22Rv1 (cell line): ENCODE data around the gene ITPR2.

Experiments
- ZFX ChIP-seq: fragments of 450-650 bp; IDR thresholded peaks from 2 replicates; pipeline ENCODE4 v1.6.1; 2017; ENCODE audit warnings: antibody characterized with exemption, borderline replicate concordance
- TF ChIP-seq, protein P1 (sequence below): fragments of 450-650 bp; IDR thresholded peaks from 2 replicates; pipeline ENCODE4 v1.5.1; 2017; ENCODE audit warnings: mild to moderate bottlenecking

DNA sequence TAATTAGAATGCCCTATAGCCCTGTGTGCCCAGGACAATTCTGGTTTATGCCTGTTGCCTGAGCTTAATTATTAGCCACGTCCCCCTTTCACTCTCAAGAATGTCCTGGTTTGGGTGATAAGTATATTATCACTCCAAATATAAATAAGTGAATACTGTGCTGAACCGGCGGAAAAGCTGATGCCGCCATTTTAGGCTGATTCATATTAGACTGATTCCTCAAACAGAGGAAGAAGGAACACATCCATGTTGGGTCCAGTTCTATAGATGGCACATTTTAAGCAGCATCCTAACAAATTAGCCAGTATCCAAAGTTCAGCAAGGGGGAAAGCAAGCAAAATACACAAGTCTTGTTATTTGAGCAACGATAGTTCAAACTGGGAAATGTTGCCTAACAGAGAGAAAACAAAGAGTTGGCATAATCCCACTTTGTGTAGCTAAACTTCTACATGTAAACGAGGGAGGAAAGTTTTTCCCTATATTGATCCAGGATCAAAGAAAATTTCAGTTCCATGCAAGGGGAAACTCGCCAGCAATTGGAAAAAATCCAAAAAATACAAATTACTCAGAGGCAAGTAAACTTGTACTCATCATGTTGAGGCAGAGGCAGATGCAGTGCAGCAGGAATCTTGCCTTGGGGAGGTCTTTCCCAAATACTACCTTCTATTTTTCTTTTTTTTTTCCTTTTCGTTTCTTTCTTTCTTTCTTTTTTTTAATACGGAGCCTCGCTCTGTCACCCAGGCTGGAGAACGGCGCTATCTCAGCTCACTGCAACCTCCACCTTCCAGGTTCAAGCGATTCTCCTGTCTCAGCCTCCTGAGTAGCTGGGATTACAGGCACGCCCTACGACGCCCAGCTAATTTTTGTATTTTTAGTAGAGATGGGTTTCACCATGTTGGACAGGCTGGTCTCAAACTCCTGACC lies 96.2 kb downstream of the ITPR2 start:
- TF ChIP-seq, protein P1, sequence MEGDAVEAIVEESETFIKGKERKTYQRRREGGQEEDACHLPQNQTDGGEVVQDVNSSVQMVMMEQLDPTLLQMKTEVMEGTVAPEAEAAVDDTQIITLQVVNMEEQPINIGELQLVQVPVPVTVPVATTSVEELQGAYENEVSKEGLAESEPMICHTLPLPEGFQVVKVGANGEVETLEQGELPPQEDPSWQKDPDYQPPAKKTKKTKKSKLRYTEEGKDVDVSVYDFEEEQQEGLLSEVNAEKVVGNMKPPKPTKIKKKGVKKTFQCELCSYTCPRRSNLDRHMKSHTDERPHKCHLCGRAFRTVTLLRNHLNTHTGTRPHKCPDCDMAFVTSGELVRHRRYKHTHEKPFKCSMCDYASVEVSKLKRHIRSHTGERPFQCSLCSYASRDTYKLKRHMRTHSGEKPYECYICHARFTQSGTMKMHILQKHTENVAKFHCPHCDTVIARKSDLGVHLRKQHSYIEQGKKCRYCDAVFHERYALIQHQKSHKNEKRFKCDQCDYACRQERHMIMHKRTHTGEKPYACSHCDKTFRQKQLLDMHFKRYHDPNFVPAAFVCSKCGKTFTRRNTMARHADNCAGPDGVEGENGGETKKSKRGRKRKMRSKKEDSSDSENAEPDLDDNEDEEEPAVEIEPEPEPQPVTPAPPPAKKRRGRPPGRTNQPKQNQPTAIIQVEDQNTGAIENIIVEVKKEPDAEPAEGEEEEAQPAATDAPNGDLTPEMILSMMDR = no peak
- TF ChIP-seq ZFX = no peak
